GM19238 (cell line): ENCODE data around the gene ATAD3B.
"Not testable (repeated sequence)": the region's sequence is repeated elsewhere in the genome, so short reads cannot be mapped to it uniquely, and the experiment has no call there.

Experiments used
- DNase-seq: peaks from one replicate; pipeline ENCODE4 v3.0.0; 2011; ENCODE audit warnings: low spot score; ENCODE audit not compliant: insufficient read length

The ATAD3B gene

DNA sequence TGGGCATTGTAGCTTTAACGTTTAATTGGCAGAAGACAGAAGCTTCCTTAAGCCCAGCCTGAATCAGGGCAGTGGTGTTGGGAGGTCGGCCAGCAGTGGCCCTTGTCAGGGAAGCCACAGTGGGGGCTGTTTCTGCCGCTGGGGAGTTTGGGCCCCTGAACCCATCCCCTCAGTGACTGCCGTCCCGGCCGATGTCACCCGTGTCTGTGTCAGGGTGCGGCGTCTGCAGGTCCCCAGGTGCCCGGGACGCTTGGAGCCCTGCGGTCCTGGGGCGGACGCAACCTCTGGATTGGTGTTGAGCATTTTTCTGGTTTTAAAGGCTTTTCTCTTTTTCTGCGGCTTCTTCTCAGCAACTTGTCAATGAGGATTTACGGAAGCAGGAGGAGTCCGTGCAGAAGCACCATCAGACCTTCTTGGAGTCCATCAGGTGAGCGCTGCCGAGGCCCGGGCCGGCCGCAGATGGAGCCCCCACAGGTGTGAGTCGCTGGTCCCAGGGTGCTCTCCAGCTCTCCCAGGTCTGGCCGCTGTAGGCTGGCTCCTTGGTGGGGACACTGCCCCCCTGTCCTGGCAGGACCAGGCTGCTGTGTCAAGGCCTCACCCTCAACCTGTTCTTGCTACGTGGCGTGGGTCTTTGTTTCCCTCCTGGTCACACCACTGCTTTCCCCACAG, 19.7 kb upstream of the ATAD3B start:
- DNase-seq: no peak

DNA sequence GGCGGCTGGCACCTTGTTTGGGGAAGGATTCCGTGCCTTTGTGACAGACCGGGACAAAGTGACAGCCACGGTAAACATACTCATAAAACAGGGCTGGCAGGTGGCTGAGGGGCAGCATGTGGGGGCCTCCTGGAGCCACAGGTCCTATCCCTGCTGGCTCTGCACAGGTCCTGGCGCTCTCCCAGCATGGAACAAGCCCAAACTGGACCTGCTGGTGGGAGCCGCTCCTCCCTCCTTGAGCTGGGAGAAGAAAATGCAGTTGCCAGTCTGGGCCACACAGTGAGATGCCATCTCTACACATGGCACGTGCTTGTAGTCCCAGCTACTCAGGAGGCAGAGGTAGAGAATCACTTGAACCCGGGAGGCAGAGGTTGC, 19.2 kb upstream of the ATAD3B start:
- not testable (repeated sequence) for DNase-seq

DNA sequence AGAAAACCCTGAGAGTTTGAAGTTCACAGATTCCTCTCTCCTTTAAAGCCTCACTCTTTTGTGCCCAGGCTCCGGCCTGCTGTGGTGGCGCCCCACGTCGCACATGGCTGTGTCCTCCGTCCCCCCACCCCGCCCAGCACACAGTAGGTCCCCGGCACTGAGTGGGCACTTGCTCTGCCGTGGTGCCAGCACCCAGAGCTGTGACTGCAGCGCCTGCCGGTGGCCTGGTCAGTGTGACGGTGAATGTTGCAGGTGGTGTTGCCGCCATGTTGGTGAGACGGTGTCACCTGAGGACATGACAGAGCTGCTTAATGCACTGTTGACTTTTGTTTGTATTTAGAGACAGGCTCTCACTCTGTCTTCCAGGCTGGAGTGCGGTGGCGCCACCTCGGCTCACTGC, 18.7 kb upstream of the ATAD3B start:
- DNase-seq: no peak

DNA sequence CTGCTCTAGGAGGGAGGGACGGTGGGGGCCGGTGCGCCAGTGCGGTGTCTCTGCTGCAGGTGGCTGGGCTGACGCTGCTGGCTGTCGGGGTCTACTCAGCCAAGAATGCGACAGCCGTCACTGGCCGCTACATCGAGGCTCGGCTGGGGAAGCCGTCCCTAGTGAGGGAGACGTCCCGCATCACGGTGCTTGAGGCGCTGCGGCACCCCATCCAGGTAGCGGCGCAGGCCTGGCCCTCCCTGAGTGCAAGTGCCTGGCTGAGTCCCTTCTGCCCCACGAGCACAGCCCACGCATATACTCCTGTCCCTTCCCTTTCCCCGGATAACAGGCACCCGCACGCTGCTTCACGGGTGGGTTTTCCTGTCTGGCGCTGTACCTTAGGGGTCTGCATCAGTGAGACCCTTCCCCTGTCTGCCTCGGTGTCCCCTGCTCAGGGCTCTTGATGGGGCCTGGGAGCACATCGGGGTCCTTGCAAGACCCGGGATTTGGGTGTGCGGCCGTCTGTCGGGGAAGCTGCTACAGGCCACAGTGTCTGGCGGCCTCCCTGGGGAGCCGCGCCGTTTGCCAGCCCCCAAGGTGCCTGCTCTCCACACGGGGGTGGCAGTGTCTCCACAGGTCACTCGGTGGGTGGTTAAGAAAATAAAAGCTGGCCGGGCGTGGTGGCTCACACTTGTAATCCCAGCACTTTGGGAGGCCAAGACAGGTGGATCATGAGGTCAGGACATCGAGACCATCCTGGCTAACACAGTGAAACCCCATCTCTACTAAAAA, 17.1 kb upstream of the ATAD3B start:
- DNase-seq: not testable (repeated sequence)

DNA sequence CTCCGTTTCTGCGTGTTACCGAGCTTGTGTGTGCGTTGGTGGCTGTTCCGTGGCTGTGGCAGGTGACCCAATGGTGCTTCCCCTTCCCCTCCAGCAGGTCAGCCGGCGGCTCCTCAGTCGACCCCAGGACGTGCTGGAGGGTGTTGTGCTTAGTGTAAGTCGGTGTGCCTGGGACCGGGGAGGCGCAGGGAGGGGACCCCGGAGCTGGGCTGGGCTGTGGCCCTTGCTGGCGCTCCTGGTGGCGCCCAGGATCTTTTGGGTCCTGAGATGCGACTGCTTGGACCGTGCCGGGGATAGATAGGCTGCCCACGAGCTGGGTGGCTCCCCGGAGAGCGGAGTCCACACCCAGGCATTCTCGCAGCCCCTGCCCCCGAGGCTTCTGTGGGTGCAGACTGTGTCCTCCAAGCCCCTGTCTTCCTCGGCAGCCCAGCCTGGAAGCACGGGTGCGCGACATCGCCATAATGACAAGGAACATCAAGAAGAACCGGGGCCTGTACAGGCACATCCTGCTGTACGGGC, 16.1 kb upstream of the ATAD3B start:
- no peak for DNase-seq

DNA sequence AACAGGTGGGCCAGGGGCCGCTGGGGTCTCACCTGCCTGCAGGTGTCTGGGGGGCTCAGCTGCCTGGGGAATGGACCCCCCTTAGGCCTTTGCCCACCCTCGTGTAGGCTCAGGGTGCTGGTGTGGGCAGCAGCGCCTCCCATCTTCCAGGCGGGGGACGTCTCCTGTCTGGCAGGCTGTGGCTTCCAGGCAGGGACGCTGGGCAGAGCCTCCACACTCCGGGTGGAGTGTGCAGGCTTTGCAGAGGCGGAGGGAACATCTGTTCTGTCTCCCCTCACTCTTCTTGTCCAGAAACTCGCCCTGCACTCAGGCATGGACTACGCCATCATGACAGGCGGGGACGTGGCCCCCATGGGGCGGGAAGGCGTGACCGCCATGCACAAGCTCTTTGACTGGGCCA, 15.6 kb upstream of the ATAD3B start:
- not testable (repeated sequence) for DNase-seq

DNA sequence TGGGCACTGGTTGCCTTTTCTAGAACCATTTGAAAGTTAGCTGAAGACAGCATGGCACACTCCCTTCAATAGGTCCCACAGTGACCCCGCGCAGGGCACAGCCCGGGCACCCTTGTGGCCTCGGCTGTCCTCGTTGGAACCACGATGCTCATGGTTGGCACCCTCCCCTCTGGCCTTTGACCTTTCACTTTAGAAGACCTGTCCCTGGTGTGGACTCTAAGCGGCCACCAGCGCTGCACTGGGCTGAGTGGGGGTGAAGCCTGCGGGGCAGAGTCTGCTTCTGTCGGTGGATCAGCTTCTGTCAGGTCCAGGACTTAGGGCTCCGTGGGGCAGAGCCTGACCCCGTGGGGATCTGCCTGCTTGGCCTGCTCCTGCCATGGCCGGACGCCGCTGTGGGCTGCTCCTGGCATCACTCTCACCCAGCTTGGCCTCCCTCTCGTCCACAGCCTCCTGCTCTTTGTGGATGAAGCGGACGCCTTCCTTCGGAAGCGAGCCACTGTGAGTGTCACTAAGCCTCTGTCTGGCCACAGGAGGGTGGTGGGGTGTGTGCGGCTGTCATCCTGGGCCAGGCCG, 14.8 kb upstream of the ATAD3B start:
- DNase-seq: not testable (repeated sequence)

DNA sequence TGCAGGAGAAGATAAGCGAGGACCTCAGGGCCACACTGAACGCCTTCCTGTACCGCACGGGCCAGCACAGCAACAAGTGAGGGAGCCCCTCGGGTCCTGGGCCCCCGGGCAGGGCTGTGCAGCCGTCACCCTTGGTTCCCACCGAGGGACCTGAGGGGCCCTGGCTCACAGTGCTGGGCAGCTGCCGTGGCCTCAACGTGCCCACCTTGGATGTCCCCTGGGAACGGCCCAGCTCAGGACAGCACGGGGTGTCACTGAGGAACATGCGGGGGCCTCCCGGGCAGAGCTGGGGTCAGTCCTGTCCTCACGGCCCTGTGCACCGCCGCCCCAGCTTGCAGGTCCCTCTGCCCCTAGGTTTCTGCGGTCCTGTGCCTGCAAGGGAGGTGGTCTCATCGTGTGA, 12.4 kb upstream of the ATAD3B start:
- not testable (repeated sequence) for DNase-seq

DNA sequence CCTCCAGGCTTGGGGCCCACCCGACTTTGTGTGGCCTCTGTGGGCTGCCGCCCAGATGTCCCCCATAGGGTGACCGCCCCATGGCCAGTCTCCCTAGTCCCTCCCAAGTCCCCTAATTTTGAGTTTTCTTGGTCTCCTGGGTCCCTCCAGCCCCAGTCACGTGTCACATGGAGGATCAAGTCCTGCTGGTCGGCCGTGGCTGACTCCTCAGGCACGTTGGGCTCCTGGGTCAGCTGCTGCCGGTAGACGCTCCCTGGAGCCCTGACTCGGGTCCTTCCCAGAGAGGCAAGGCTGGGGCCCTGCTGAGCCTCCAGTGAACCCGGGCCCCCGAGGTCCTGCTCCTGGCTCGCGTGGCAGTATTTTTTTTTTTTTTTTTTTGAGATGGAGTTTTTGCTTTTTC, 11.9 kb upstream of the ATAD3B start:
- not testable (repeated sequence) for DNase-seq

DNA sequence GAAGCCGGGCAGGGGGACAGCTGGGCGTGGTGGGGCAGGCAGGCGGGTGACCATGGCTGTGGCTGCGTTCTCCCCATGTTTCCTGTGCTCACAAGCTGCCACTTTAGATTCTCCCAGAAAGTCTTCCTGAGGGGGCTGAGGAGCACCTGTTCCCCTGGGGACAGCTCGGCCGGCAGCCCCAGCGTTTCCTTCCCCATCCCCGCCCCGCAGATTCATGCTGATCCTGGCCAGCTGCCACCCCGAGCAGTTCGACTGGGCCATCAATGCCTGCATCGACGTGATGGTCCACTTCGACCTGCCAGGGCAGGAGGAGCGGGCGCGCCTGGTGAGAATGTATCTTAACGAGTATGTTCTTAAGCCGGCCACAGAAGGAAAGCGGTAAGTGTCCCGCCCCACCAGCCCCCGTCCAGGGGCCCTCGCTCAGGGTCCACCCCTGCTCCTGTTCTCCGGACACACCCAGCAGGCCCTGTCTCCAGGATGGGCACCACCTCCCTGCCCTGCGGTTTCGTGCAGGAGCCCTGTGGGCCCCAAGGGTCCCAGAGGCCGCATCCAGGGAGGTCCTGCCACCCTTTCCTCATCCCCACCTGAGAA, 10.9 kb upstream of the ATAD3B start:
- no peak for DNase-seq

DNA sequence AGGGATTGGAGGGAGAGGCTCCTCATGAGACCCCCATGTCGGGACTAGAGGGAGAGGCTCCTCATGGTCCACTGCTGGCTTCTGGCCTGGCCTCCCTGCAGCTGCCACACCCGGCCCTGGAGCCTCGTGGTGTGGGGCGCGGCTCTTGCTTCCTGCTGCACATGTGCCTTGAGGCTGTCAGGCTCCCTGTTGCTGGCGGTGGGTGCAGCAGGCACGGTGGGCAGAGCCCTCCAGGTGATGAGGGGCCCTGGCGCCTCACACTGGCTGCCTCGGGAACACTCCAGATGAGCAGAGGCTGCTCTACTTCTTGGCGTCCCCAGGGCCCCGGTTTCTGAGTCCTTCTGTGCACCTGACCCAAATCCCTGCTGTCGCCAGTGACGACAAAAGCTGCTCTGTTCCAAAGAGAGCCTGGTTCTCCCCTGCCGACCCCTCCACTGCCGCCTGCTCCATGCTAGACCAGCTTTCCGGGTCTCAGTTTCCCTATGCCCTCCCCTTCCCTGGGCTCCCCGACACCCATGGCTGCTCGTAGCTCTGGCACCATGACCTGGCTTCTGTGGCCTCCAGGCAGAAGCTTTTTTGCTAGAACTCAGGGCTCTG, 9.7 kb upstream of the ATAD3B start:
- DNase-seq: no peak

DNA sequence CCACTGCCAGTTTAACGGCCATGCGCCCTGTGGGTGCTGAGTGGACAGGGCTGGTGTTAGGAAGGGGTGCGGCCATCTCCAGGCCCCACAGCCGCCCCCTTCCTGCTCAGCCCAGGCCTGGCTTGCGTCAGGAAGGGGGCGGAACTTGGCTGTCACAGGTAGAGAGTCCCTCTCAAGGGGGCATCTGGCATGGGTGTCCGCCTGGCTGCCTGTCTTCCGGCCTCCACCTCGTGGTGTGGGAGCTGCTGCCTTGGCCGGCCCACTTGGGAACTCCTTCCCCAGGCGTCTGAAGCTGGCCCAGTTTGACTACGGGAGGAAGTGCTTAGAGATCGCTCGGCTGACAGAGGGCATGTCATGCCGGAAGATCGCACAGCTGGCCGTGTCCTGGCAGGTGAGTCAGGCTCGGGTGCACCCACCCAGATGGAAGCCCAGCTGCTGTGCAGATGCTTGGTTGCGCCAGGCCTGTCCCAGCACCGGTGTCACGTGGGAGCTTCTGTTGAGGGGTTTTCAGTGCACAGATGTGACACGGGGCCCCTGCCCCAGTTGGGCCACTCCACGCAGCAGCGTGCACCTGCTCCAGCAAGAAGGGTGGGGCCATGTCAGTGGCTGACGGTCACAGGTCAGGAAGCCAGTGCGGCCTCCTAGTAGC, 9.1 kb upstream of the ATAD3B start:
- no peak for DNase-seq

DNA sequence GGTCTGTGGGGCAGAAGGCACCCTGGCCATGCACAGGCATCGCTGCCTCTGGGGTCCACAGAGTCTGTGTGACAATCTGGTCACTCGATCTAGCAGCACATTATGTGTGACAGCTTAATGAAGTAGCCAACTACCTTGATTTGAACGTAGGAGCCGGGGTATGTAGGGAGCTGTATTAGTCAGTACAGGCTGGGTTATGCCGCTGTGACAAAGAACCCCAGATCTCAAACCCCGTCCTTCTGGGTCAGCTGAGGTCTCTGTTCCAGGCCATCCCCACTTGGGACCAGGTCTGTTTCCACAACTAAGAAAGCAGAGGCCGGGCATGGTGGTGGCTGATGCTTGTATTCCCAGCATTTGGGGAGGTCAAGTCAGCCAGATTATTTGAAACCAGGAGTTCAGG, 8.3 kb upstream of the ATAD3B start:
- DNase-seq: no peak

DNA sequence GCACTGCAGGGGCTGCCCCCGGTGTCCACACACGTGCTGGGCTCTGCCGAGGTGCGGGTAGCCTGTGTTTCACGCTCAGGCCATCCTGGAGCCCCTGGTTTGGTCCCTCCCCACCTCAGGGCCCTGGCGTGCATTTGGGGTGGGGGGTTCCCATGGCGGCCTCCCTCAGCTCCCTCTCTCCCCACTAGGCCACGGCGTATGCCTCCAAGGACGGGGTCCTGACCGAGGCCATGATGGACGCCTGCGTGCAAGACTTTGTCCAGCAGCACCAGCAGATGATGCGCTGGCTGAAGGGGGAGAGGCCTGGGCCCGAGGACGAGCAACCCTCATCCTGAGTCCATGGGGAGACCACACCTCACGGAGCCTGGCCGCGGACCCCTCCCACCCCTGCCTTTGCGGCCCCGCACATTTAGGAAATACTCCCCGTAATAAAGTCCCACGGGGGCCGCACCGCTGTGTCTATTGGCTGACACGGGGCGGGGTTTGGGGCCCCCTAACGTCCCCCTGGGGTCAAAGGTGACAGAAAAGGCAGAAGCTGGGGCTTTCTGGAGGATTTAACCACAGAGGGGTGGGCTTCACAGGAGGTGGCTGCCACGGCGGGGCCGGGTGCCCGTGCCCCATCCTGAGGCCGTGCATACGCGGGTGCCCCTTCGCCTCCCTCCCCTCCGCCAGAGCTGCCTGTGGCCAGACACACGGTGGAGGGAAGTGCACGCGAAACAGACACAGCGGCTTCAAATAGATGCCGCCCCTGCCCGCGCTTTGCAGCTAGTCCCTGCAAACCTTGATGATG, 3.2 kb upstream of the ATAD3B start:
- DNase-seq: not testable (repeated sequence)

DNA sequence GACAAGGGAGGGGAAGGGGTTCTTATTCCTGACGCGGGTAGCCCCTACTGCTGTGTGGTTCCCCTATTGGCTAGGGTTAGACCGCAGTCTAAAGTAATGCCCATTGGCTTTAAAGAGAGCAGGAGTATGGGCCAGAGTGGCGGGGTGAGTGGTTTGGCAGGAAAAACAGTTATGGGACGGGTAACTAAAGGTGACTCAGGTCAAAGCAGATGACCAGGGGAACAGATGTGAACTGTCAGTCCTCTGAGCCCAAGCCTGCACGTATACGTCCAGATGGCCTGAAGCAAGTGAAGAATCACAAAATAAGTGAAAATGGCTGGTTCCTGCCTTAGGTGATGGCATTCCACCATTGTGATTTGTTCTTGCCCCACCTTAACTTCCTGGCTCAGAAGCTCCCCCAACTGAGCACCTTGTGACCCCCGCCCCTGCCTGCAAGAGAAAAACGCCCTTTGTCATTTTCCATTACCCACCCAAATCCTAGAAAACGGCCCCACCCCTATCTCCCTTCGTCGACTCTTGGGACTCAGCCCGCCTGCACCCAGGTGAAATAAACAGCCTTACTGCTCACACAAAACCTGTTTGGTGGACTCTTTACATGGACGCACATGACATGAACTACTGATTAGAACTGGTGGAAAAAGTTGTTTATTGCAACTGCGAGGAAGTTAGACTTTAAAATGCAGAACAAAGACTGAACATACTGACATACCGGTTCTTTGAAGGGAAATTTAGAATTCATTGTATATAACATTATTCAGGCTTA, 758 bp upstream of the ATAD3B start:
- DNase-seq: no peak

DNA sequence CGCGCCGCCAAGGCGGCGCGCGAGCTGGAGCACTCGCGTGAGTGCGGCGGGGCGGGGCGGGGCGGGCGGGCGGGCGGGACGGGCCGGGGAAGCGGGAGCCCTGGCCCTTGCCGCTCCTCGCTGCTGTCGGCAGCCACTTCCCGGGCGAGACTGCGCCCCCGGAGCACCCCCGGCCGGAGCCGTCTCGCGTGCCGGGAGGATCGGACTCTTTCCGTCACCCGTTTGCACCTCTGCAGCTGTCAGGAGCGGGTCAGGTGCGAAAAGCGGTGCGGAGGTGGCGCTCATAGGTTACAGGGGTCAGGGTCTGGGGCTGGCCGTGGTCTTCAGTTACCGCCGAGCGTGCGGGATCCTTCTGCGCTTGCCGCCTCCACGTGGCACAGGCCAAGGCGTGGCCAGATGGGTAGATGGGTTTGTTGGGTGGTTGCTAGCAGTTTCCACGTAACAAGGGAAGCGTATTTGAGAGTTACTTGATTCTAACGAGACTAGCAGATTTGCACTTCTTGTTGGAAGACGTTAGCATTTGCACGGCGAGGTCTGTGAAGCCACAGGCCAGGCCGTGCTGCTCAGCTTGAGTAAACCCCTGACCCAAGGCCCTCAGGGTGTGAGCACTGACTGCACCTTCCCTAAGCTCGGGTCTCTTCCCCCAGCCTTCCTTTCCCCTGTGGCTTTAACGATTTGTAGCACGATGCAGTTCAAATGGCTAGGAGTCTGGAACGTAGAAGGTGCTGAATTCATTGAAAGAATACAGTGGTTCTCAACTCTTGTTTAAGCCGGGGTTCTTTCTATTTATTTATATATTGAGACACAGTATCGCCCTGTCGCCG, 700 bp downstream of the ATAD3B start:
- DNase-seq: not testable (repeated sequence)

DNA sequence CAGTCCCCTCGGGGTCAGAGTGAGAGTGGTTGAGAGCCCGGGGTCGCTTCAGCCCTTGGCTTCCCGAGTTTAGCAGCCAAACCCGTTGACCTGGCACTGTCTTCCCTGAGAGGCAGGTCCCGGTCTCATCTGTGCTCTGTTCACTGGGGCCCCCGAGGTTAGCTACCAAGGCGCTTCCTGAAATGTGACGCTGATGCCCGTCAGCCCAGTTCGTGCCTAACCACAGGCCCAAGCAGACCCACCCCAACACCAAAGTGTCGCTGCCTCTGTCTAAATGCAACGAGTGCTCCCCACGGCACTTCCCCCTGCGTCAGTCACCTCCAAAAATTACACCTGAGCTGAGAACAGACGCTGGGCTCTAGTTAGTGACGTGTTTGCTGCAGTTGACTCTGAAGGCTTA, 4.4 kb downstream of the ATAD3B start:
- not testable (repeated sequence) for DNase-seq

DNA sequence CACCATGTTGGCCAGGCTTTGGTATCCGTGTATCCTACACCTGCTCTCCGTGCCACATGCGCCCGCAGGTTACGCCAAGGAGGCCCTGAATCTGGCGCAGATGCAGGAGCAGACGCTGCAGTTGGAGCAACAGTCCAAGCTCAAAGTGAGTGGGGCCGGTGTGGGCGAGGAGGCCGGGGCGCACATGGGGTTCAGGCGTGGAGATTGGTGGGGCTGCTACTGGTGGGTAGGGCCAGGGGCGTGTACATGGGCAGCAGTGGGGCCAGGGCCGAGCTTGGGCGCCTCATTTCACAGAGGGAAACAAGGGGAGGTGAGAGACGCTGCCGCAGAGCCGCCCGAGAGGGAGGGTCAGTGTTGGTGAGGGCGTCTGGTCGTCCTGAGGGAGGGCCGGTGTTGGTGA, 5.6 kb downstream of the ATAD3B start:
- no peak for DNase-seq
